Keratinocyte (primary cell): Measurements from ENCODE around the gene LONP1. TPM values are rescaled to one million over a fixed set of nuclear protein-coding genes. Genes with fewer than 3 reads are reported as not detected.

Source experiments
- DNase-seq: peaks from one replicate; pipeline ENCODE4 v3.0.0-alpha.2; 2011; ENCODE audit warnings: low read depth, missing footprints, low spot score
- FAIRE-seq: peaks from 2 replicates; lab custom pipeline; 2011; peaks lifted over from hg19 to GRCh38; lab: Jason Lieb, UNC
- H2AFZ ChIP-seq: 2 replicates; pipeline ENCODE4 v1.6.0; 2012; ENCODE audit warnings: low read length, control low read depth, inconsistent platforms; ENCODE audit not compliant: control insufficient read depth
- H3K27ac ChIP-seq: 2 replicates; pipeline ENCODE4 v1.5.1; 2011; ENCODE audit warnings: low read length; ENCODE audit not compliant: control insufficient read depth, insufficient read depth
- H3K27me3 ChIP-seq: 3 replicates; pipeline ENCODE4 v1.6.0; 2011; ENCODE audit warnings: low read length; ENCODE audit not compliant: control insufficient read depth, insufficient read depth; ENCODE audit errors: extremely low read depth
- H3K36me3 ChIP-seq, 2 experiments: 2 replicates in 1 of 2; 3 replicates in 1 of 2; pipeline ENCODE4 v1.5.1; 2011; ENCODE audit warnings: low read length in 2 of 2, mild to moderate bottlenecking in 1 of 2; ENCODE audit not compliant: control insufficient read depth in 2 of 2, insufficient read depth in 2 of 2; ENCODE audit errors: extremely low read depth in 1 of 2
- H3K4me1 ChIP-seq: 3 replicates; pipeline ENCODE4 v1.5.1; 2011; ENCODE audit warnings: low read length; ENCODE audit not compliant: control insufficient read depth, insufficient read depth; ENCODE audit errors: extremely low read depth
- H3K4me2 ChIP-seq: 3 replicates; pipeline ENCODE4 v1.6.0; 2011; ENCODE audit warnings: low read depth, low read length; ENCODE audit not compliant: control insufficient read depth, insufficient read depth; ENCODE audit errors: extremely low read depth
- H3K4me3 ChIP-seq, 3 experiments: fragments of 200-600 bp in 1 of 3; sonication (generic) in 1 of 3; 2 replicates in 2 of 3; 3 replicates in 1 of 3; pipeline ENCODE4 v1.5.1; 2011 to 2016; ENCODE audit warnings: low read length in 3 of 3, mild to moderate bottlenecking in 3 of 3, control low read depth in 2 of 3, inconsistent platforms in 1 of 3, low read depth in 1 of 3, mixed read lengths in 1 of 3, mixed run types in 1 of 3, moderate library complexity in 1 of 3; ENCODE audit not compliant: control insufficient read depth in 2 of 3, insufficient read depth in 2 of 3; ENCODE audit errors: extremely low read depth in 1 of 3
- H3K79me2 ChIP-seq: 2 replicates; pipeline ENCODE4 v1.6.0; 2012; ENCODE audit warnings: low read length; ENCODE audit not compliant: control insufficient read depth, insufficient read depth
- H3K9ac ChIP-seq: 3 replicates; pipeline ENCODE4 v1.6.0; 2011; ENCODE audit warnings: low read length; ENCODE audit not compliant: control insufficient read depth, insufficient read depth; ENCODE audit errors: extremely low read depth
- H3K9me1 ChIP-seq: 3 replicates; pipeline ENCODE4 v1.6.0; 2011; ENCODE audit warnings: low read length; ENCODE audit not compliant: control insufficient read depth, insufficient read depth; ENCODE audit errors: extremely low read depth
- H3K9me3 ChIP-seq: 2 replicates; pipeline ENCODE4 v1.5.1; 2012; ENCODE audit warnings: low read depth, low read length; ENCODE audit not compliant: control insufficient read depth
- H4K20me1 ChIP-seq: 3 replicates; pipeline ENCODE4 v1.6.0; 2011; ENCODE audit warnings: low read length; ENCODE audit not compliant: control insufficient read depth, insufficient read depth; ENCODE audit errors: extremely low read depth
- CTCF ChIP-seq, 3 experiments: IDR thresholded peaks in 1 of 3; conservative IDR thresholded peaks in 1 of 3; optimal IDR thresholded peaks in 1 of 3; 2 replicates in 2 of 3; 3 replicates in 1 of 3; pipeline versions ENCODE3 to v1.5.1; 2011; ENCODE audit warnings: low read length in 3 of 3, mild to moderate bottlenecking in 3 of 3, moderate library complexity in 2 of 3, control low read depth in 1 of 3, inconsistent platforms in 1 of 3; ENCODE audit not compliant: insufficient read depth in 2 of 3; ENCODE audit errors: extremely low read depth in 1 of 3
- EZH2 ChIP-seq: IDR thresholded peaks from one replicate; pipeline ENCODE4 v1.6.1; 2012; ENCODE audit warnings: inconsistent platforms, mild to moderate bottlenecking, low read length, moderate library complexity
- dilution Hi-C: fragments of 300-500 bp; cut with MboI; formaldehyde crosslinking; loops from one replicate; pipeline ENCODE4 v1.7.0; 2020; ENCODE audit warnings: low sequenced_read_pairs; ENCODE audit not compliant: extremely low pct_ligation_motif_present
- polyA plus RNA-seq, 5 experiments: library from polyadenylated mRNA; depleted of rRNA in 3 of 5; stranded (reverse) in 3 of 5; stranded (forward) in 1 of 5; unstranded in 1 of 5; fragments of >200 nt; gene quantifications; 1 replicate in 1 of 5; 2 replicates in 3 of 5; 3 replicates in 1 of 5; pipeline versions ENCODE4 v1.2.1 to v1.2.3, GENCODE V29; 2011 to 2012; ENCODE audit warnings: missing spikeins in 2 of 5, low read depth in 1 of 5, low replicate concordance in 1 of 5

The LONP1 gene
- polyA plus RNA-seq, 1 donor (not counting 4 experiments of a cell fraction or from before 2014, with no cell fraction given) = 24.2 TPM

GRCh38 chr19:5687360-5688198, 32.4 kb downstream of the LONP1 start:
- dilution Hi-C loops = no loop called here
- Histone ChIP-seq H3K4me2 (peak overlapping the region; percentile 60), H3K4me1 (peaks cover 10% of the 10 kb centered on the region), H3K4me3 (peak overlapping the region; percentile 34 to 69 (median 52)), H3K9me1 (no peaks in the 10 kb centered on the region), H4K20me1 (peaks cover 18% of the 10 kb centered on the region), H3K9ac (peak overlapping the region; percentile 47), H3K9me3 (no peaks in the 10 kb centered on the region), H2AFZ (peak overlapping the region; percentile 81), H3K27me3 (no peaks in the 10 kb centered on the region), H3K27ac (peak overlapping the region; percentile 26), H3K79me2 (peaks cover 25% of the 10 kb centered on the region), H3K36me3 (peaks cover 7 to 13% of the 10 kb centered on the region in 2 experiments)
- FAIRE-seq (no peak), DNase-seq (no peak)
- TF ChIP-seq CTCF (optimal IDR thresholded peaks at IDR 0.05 in 1 of 3, IDR thresholded peaks at IDR 0.05 in 1 of 3, conservative IDR thresholded peaks at IDR 0.05 in 1 of 3; ENCODE audit: extremely low read depth in 1 of 3, insufficient read depth in 2 of 3, low read length in 3 of 3) = no peak
- no peak for TF ChIP-seq EZH2

- H3K79me2 ChIP-seq = peaks cover 17% of the 10 kb centered on the region
- H2AFZ ChIP-seq = peak overlapping the region; percentile 81
- H3K27ac ChIP-seq = peak overlapping the region; percentile 54
- peak overlapping the region; percentile 60 for H3K4me2 ChIP-seq
- H3K9ac ChIP-seq = peak overlapping the region; percentile 71
- peak overlapping the region; percentile 52 to 69 (median 62) for H3K4me3 ChIP-seq
- TF ChIP-seq EZH2 (no peak), CTCF (optimal IDR thresholded peaks at IDR 0.05 in 1 of 3, IDR thresholded peaks at IDR 0.05 in 1 of 3, conservative IDR thresholded peaks at IDR 0.05 in 1 of 3; ENCODE audit: extremely low read depth in 1 of 3, insufficient read depth in 2 of 3, low read length in 3 of 3) (peak; percentile 63 to 96 (median 93))
- H4K20me1 ChIP-seq = peaks cover 10% of the 10 kb centered on the region
- peak; percentile 32 for FAIRE-seq
- peaks cover 7% of the 10 kb centered on the region for H3K4me1 ChIP-seq
- peak; percentile 76 for DNase-seq
- no peaks in the 10 kb centered on the region for H3K9me1 ChIP-seq
- H3K27me3 ChIP-seq = no peaks in the 10 kb centered on the region
- dilution Hi-C loops = no loop called here
- H3K9me3 ChIP-seq = no peaks in the 10 kb centered on the region
- H3K36me3 ChIP-seq = peaks cover 1 to 5% of the 10 kb centered on the region in 2 experiments
Observed at GRCh38 chr19:5686647-5687359, 33.1 kb downstream of the LONP1 start.
